NCI-H446 treated with DMSO at 0.1 percent for 48 hours (cell line): Measurements from ENCODE around the gene ARL2BP.
A peak's percentile ranks its signal among the peaks of the same experiment; 100 is the strongest.

Experiments used
- DNase-seq: peaks from one replicate; lab custom pipeline; 2025; lab: John Stamatoyannopoulos, UW

The ARL2BP gene

GRCh38 chr16:57283214-57283958 lies 38.3 kb downstream of the ARL2BP start:
- no peak for DNase-seq

GRCh38 chr16:57283959-57284208 lies 38.8 kb downstream of the ARL2BP start:
- no peak for DNase-seq

GRCh38 chr16:57284209-57284951 lies 39.3 kb downstream of the ARL2BP start, which contains the start of gene PLLP:
Gene PLLP, minus strand, starts transcription at chr16:57284672. Its CDS starts 132 bp downstream, at chr16:57284540.
- DNase-seq, result no peak

- DNase-seq, result no peak
Observed at GRCh38 chr16:57284952-57285363, 39.9 kb downstream of the ARL2BP start.

- DNase-seq, result no peak
Observed at GRCh38 chr16:57285379-57285778, 40.3 kb downstream of the ARL2BP start.

- no peak for DNase-seq
Observed at GRCh38 chr16:57289391-57290257, 44.6 kb downstream of the ARL2BP start.

- no peak for DNase-seq
Observed at GRCh38 chr16:57297856-57298255, 52.8 kb downstream of the ARL2BP start.

GRCh38 chr16:57299009-57299718 lies 54.1 kb downstream of the ARL2BP start:
- peak; percentile 66 for DNase-seq

GRCh38 chr16:57299719-57300386 lies 54.8 kb downstream of the ARL2BP start:
- DNase-seq, result peak; percentile 82

GRCh38 chr16:57300387-57301125 lies 55.5 kb downstream of the ARL2BP start:
- peak; percentile 91 for DNase-seq

GRCh38 chr16:57301126-57301817 lies 56.2 kb downstream of the ARL2BP start:
- DNase-seq, result no peak
